ENCODE data around the gene FAM78B.

Gene FAM78B

DNA sequence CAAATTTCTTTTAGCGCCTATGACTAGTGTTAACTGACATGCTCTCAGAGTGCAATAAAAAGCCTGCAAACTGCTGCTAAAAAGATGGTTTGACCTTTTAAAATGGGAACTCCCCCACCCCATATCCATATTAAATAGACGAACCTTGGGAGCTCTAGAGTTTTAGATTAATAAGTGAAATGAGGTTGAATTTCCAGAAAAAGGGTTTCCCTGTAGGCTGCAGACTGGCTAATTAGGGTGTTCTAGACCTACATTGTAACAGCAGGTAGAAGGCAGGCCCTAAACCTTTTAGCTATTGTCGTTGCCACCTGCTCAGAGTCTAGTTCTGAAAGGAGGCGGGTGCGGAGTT lies 2.2 kb downstream of the FAM78B start:
- no peak for DNase-seq

DNA sequence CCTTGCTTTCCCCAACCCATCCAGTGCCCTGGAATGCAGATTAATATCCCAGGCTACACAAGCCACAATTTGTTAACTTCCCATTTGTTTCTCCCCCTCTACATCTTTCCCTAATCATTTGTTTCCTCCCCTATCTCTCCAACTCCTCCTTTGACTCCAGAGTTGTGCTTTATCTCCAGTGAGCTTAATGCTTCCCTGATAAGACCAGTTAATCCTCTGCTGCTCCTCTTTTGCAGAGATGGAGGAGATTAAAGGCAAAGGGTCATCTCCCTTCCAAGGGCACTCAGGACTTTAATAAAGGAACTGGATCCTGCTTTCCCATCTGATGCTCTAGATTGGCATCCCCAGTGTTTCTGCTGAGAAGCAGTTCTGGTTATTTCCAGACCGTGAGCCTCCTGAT lies 7.1 kb downstream of the FAM78B start:
- no peak for DNase-seq

DNA sequence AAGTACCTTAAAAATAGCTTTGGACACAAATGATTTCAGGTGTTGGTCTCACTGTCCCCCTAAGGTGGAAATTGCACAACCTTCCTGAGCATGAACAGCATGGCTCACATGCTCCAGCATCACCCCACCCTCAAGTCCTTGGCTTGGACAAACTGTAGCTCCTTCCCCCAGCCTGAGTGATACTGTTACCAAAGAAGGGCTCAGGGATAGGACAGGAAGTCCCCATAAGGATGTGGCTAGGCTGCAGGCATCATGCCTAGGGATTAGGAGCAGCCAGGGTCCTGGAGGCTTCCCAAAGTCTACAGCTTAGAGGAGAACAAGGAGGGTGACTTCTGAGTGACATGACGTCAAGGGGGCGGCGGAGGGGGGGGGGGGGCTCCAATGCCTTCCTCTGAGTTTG lies 10.1 kb downstream of the FAM78B start:
- no peak for DNase-seq

DNA sequence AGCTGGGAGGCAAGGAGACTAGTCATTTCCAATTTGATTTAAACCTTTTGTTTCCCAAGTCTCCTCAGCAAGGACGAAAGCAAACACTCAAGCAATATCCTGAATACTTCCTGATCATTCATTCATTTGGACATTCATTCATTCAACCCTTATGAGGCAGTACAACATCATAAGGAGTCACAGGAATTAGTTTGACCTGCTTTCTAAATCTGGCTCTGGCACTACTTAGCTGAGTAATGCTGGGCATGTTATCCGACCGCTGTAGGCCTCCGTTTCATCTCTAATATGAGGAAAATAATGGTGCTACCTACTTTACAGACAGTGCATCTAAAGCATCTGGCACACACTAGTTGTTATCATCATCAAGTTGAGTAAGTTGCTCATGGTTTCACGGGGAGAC lies 11.7 kb downstream of the FAM78B start:
- DNase-seq, result no peak

DNA sequence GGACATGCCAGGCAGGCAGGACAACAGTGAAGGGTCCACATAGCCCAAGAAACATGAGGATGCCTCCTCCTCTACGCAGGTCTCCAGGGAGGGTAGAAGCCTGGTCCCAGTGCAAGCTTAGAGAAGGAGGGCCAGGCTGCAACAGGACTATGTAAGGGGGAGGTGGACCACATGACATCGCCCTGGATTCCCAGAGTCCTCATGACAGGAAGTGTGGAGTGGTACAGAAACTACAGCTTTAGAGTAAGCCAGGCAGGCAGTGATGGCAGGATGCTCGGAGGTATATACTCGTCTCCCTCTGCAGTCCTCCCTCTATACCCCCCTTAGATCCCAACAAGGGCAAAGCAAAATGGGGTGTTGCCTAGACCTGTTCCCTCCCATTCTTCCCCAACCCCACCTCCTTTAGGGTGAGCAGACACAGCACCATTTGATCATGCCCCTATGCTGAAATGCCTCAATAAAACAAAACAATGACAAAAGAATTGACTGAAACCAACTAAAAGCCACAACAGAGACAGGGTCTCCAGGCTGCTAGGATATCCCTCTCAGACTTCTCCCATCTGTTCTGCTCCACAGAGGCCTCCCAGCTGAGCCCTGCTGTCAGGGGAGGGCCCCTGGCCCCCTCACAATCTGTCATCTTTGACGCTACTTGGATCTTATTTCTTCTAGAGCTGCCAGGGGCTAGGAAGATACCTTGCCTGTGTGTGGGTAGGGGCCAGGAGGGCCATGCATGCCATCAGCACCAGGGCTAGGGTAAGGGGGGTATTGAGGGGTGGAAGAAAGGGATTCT lies 13.1 kb downstream of the FAM78B start:
- no peak for DNase-seq

DNA sequence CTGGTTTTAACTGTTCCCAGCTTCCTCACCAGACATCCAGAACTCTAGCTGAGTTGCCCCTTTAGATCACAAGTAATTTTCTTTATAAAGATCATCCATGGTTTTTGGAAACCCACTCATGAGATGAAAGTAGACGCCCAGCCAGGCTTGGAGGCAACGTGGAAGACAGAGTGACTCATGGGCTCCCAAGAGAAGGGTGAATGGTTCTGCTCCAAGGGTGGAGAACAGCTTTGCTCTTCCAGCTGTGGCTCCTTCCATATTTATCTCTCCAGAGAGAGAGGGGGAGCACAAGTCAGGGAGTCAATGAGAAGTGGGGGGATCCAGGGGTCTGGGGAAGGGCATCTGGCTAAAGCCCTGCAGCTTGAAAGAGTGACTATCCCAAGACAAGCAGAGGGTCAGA lies 13.8 kb downstream of the FAM78B start:
- no peak for DNase-seq

DNA sequence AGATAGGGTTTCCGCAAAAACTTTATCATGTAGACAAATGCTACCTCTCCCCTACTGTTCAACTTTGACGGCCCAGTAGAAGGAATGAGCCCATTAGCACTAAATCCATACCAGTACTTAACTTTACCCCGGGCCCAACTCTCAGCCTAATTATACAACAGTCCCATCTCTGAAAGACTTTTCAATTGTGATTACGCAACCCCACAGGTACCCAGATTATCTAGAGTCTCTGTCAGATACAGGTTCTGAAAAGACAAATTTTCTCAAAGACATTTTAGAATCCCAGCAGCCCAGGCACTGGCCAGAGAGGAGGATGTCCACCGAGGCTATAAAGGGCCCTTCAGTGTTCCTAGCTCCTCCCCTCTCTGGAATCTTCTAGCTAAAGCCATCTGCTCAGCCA lies 15.0 kb downstream of the FAM78B start:
- DNase-seq, result no peak

DNA sequence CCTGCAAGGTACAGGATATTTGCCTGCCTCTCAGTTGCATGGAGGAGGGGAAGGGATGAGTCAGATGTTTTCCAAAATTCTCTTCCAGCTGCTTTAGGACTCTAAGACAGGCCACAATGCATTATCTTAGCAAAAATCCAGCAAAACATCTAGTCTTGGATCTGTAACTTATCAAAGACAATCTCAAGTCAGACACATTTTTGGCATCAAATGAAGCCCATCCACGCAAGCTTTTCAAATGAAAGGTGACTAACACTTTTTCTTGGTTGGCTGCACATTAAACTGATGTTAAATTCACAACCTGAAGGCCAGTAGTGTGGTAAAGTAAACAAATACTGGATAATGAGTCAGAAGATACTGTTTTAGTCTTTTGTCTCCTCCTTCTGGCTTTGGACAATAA lies 21.3 kb downstream of the FAM78B start:
- no peak for DNase-seq

DNA sequence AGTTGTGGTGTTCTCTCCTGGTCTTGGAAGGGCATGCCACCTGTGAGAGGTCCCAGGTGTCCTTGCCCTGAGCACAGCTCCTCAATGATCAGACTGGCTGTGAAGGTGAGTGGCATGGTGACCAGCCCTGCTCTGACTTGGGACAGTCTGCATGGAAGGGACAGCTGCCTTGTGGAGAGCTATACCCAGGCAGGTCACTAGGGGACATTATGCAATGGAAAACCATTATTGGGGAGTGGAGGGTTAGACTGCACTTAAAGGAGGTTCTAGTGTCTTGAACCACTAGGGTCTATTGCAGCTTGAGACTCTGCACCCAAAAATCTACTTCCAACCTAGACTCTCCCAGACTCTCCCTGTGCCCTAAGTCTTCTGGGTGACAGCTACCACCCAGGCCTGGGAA lies 24.8 kb downstream of the FAM78B start:
- no peak for DNase-seq

DNA sequence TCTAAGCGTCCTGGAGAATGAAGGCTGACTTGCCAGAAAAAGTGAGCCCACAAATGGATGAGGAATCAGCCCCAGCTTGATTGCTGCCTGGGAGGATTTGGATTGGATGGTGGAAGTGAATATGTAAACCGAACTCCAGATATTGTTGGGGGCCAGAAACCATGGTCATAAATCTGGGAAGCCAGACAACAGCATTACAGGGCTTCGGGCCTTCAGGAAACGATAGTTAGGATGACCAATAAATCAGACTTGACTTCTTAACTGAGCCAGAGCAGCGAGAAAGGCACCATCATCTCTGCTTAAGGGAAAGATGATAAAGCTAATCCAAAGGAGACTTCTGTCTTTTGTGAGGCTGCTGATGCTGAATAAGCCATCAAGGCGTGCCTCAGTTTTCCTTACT lies 26.6 kb downstream of the FAM78B start:
- no peak for DNase-seq

DNA sequence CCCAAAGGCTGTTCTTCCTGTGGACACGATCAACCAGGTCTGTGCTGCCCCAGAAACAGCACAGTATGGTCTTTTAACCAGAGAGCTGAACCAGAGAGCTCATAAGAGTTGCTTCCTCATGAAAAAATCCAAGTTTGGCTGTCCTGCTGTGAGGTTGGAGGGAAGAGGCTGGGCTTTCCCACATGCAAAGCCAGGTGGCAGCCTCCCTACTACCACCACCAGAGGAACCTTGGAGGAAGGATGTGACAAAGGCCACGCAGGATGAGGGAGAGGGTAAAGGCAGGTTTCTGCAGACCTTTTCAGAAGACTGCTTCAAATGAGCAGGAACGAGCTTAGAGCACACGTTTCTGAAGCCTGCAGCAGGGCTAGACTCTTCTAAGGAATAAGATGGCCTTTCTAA lies 27.1 kb downstream of the FAM78B start:
- no peak for DNase-seq

DNA sequence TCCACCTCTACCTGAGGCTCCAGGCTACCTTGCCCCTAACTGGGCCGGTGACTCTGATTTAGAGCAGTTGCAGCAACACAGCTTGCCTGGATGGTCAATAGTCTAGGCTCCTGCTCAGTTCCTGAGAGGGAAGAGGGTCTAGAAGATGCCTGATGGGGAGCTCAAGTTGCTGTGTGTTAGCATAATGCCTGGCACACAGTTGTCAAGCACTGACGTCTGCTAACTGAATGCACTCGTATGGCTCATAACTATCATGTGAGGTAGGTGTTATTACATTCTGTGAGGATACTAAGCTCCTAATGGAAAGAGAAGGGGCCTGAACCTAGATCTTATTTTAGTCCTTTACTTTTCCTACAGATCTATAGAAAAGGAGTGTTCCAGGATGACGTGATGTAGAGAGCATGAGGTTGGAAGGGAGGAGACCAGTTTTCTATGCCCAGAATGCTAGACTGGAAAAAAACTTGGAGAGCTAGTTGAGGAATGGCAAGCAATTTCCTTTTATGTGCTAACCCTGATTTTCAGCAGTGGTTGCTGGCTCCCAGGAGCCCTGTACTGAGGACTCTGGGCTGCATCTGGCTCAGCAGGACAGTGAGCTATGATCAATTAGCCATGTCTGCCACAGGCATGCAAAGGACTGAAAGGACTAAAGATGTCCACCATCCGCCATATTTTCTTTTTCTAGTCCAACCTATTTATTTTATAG lies 30.0 kb downstream of the FAM78B start:
- DNase-seq, result no peak

DNA sequence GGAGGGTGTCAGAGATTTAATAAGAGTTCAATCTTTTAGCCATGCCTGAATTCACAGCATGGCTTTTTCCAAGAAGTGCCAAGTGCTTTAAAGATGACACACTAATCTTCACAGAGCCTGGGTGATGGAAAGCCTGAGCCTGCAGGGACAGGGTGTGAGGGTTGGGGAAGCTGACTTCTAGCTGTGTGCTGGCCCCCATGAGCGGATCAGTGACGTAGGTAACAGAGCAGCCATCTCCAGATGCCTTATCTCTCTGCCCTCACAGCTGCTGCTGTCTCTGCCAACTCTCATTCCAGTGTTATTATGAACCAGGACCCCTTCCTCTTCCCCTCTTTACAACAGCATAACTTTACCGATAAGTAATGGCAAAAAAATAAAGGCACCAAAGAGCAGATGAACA lies 30.6 kb downstream of the FAM78B start:
- DNase-seq, result no peak

DNA sequence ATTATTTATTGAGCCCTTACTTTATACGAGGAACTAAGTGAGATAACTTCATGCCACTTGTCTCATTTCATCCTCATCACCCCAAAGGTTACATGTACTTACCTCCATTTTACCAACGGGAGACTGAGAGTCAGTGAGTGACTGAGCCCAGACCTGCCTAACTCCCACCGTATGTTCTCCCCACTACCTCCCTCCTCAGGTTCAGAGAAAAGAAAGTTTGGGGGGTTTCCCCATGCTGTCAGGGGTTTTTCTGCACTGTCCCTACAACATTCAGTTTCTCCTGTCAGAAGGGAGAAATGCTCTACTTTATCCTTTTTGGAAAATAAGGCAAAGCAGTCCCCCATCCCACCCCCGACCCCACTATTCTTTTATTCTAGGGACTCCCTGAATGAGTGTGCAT lies 32.9 kb downstream of the FAM78B start:
- DNase-seq, result no peak

DNA sequence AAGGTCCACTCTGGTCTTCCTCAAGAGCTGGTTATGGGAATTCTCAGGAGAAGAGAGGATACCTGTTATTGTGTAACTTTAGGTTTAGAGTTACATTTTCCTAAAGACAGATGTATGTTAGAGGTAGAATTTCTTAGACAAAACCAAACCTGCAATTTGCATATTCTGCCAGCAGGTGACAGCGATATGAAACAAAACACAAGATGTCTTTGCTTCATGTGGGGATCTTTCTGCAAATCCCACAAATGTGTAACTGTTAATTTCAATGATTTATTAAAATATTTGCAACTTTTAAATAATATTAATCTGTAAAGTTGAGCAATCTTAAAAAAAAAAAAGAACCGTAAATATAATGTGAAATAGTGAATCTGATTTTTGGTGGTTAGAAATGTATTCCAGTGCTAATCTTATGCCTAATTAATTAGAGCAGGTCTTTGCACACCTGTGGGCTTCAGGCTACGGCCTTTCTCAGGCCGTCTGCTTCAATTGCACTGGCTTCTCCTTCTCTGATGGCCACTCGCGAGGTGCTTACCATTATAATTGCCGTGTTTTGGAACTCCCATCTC lies 33.4 kb downstream of the FAM78B start:
- DNase-seq, result no peak

DNA sequence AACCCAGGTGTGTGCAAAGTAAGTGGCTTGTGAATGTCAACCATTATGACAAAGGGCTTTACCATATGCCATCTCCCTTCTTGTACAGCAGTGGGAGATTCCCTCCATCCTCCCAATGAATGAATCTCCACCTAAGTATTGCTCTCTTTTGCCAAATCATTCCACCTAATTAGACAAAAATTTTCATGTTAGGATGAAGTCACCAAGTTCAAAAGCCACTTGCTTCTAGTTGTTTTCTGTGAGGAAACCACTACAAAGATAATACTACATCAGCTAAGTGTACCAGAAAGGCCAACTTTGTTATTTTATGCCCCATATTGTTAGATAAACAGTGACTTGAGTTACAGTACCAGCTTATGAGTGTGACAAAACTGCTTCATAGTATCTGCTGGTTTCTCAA lies 34.3 kb downstream of the FAM78B start:
- DNase-seq, result no peak

DNA sequence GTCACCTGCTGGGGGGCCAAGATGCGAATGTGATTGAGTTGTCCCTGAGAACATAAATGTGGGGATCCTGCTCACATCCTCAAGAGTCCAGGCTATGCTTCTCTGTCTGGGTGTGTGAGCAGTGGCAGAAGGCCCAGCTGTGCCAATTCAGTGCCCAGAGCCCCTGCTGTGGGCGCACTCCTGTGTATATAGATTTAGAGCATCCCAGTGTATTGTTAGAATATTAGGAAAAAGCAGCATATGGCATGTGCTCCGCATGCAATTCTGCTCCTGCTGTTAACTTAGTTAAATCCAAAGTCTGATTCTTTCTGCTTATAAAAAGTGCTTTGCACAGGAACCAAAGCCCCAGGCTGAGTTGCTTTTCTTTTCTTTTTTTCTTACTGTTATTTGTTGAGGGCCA lies 37.8 kb downstream of the FAM78B start:
- no peak for DNase-seq

DNA sequence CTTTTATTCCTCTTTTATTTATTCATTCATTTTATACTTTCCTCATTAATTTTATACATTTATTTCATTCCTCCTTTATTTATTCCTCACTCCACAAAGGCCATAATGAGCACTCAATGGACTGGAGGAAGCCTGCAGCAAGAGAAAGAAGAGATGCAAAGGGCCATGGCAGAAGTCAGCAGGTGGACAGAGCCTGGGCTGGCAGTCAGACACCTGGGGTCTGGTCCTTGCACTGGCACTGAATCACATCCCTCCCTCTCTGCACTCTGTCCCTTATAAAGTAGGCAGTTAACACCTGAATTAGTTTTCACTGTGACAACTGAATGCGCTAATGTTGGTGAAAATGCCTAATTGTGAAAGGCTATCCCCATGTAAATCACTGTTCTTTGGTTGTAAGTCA lies 38.6 kb downstream of the FAM78B start:
- no peak for DNase-seq

DNA sequence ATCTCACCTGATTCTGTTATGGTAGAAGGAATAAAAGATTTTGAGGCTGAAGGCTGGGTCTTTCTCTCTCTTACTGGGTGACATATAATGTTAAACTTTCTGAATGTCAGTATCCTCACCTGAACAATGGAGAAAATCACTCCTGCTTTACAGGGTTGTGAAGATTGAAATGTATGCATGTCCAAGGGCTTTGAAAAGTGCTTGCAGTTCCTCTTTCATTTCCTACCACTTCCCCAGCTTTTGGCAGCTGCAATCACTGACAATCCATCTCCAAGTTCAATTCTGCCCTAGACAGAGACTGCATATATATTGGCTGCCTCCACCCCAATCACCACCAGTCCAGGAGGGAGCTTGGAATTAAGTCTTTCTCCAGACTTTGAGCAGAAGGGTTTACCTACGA lies 39.8 kb downstream of the FAM78B start:
- DNase-seq, result no peak

DNA sequence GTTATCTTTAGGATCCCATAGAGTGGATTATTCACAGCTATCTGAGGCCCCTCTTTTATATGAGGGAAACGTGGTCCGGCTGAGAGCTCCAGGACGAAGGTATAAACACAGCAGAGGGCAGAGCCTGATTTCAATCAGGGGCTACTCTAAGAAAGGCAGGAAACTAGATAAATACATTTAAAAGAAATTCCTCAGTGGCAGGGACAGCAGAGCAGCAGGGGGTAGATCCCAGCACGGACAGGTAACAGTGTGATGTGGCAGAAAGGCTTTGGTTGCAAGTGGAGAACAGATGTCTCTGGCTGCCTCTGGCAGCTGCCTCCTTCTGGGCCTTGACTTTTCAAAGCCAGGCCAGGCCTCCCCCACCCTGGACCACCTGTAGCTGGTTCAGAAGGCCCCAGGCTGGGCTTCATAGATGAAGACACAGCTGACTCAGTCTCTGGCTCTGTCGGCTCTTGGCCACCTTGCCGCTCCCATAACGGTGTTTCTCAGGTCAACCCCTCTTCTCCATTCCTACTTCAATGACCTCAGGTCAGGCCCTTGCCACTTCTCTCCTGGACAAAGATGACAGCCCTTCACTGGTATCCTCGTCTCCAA lies 43.8 kb downstream of the FAM78B start:
- DNase-seq, result no peak

DNA sequence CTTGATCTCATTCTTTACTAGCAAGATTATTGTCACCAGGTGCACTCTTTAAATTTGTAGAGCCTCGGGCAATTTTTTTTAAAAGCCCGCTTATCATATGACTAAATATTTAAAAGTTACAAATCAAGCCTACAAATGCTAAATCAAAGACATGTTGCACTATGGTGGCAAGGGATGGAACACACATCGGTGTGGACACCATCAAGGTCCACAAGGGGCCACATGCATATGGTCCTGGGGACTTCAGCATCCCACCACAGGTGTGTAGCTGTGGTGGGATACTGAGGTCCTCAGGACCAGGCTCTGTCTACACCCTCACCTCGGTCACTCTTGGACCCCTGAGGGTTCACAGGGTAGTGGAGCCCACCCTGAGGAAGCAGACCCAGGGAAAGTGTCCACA lies 45.8 kb downstream of the FAM78B start:
- no peak for DNase-seq

DNA sequence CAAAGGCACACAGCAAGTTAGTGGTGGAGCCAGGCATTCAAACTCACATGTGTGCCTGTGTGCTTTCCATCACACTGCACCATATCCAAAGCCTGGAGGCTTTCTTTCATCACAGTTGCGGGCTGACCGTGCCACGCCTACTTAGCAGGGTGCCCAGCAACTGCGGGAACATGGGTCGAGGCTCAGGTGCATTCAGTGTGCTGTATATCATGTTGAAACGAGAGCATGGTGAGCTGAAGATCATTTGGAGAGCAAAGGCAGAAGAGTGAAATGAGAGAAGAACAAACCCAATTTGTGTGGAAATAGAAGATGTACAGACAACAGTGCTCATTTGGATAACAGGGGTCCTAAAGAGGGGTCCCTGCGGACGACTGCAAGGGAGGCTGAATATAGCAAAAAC lies 46.5 kb downstream of the FAM78B start:
- no peak for DNase-seq

DNA sequence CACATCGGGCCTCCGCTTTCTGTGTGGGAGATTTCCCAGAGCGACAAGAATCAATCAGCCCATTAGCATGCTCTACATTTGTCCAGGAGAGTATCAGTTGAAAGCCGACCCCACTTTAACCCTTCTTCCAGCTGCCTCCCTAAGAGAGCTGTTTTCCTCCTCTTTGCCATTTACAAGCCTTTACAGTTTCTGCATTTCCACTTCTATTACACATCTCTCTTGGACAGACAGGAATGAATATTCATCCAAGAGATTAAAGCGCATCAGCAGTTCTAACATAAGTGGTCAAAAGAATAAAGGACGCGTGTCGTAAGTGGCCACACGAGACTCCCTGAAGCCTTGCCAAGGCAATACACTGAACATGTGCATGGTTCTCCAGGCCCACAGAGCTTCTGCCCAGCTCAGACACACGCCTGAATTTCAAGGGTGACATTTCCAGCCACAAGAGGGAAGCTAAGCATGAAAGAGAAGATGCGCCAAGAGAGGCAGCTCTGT lies 47.3 kb downstream of the FAM78B start:
- no peak for DNase-seq

DNA sequence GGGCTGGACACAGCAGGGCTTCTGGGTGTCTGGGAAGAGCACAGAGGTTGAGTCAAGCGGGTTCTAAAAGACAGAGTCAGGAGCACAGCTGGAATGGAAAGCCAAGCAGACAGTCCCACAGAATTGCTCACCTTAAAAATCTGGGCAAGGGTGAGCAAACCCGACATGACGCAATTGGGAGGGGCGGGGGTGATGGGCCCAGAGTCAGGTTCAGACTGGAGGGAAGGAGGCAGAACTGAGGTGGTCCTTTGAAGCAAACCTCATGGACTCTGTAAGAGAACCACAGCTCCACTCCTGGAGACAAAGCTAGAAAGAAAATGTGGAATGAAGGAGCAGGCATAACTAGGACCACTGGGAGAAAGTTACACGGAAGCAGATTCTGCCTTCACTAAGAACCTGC lies 49.0 kb downstream of the FAM78B start:
- no peak for DNase-seq
